Activated CD4-positive, alpha-beta T cell treated with anti-CD3 and anti-CD28 coated beads, Interleukin-2, Interleukin-6, amounts not matched to agents 100 ng/mL and 50 ng/mL, durations not matched to agents 16 hours and 8 hours (primary cell): ENCODE data around the gene CDH13.
A peak's percentile ranks its signal among the peaks of the same experiment; 100 is the strongest.

ENCODE experiments used
- DNase-seq: peaks from one replicate; pipeline ENCODE4 v3.0.0-alpha.2; 2020

The CDH13 gene

DNA sequence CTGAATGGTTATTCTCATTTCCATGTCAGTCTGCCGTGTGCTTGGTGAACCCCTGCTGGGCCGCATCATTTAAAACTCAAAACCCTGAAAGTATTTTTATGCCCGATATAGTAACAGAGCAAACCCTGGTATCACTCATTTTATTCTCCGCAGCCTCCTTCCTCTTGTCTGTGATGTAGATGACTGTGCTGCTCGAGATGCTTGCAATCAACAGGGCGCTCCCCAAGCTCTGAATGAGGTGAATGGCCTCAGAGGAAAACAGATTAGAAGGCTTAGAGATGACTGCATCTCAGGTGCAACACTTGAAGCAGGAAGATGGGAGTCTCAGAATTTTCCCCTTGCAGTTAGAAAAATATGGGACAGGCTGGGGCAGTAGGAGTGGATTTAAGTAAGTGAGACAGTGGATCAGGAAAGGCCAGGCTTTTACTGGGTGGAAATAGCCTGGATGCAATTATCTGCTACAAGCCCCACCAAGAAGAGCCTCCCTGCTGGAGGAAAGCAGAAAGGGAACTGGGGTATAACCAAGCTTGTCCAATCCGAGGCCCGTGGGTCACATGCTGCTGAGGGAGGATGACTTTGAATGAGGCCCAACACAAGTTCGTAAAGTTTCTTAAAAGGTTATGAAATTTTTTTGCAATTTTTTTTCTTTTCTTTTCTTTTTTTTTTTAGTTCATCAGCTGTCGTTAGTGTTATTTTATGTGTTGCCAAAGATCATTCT lies 166.9 kb downstream of the CDH13 start:
- DNase-seq, result no peak

DNA sequence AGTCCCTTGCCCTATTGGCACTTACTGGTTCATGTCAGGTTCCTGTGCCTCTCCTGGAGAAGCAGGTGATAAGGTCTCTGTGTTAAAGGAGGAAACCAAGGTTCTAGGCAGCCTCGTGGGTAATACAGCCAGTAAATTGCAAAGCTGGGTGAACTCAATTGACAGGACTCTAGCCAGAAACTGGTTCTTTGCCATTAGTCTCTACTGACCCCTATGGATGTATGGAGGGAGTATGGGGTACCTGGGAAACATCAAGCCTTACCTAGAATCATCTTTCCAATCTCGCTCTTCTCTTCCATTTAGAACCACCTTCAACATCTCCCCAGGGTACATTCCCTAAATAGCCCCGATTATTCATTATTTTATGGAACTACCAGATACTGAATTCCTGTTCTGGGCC lies 169.3 kb downstream of the CDH13 start:
- no peak for DNase-seq

DNA sequence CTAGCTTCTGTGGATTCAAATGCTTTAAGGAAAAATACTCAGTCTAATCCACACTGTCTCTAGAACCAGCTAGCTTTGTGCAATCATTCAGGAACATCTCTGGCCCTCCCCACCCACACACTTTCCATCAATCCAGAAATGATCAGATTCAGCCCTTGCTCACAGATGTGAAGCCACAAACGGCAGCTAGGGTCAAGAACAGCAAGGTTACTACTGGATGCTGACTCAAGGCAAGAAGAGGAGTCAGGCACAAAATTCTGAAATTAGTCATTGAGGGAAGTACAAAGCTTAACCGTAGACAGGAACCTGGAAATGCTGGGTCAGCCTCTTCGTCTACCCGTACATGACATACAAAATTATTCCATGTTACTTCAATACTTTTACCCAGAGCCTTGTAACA lies 174.6 kb downstream of the CDH13 start:
- peak; percentile 82 for DNase-seq

DNA sequence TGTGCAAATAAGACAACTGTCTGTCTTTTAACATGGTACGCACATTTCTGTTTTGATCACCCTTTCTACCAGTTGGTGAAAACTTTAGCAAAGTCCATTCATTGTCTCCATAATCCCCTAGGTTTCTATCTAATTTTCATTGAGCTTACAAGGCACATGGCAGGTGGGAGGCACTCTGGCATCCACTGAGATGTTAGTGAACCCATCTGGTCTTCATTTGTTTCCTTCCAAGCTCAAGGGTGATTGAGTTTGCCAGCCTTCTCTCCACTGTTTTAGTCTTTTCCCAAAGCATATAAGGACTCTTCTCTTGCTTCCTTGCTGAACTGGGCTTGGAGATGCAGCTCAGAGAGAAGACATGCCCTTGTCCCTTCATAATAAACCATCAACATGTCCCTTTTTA lies 179.1 kb downstream of the CDH13 start:
- no peak for DNase-seq

DNA sequence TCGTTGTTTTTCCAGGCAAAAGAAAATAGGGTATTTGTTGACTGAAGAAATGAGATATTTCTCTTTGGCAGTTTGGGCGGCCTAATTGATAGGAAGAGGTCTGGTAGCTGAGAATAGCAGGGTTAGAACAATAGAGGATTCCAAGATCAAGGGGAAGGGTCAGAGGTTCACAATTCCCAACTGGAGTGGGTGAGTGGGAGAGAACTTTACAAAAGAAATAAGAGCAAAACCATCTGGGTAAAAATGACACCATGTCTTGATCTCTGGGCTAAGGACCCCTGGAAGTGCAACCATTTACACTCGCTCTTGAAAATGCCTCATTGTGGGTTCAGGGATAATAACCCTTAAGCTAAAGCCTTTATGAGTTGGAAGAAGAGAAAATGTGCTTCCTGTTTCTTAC lies 180.5 kb downstream of the CDH13 start:
- DNase-seq, result no peak

DNA sequence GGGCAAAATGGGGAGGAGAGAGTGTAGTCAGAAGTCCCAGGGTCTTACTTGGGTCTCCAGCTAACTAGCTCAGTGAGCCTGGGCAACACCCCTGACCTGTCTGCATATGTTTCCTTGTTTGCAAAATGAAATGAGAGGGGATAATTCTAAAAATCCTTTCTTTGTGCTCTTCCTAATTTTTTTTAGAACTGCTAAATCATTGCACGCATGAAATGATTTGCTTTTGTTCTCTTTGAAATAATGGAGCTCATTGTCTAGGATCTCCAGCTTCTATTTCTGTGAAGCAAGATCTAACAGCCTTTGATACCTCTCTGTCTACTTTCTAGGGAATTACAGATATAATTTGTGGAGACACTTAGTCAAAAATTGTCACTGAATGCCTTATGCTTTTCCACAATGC lies 181.3 kb downstream of the CDH13 start:
- DNase-seq, result no peak

DNA sequence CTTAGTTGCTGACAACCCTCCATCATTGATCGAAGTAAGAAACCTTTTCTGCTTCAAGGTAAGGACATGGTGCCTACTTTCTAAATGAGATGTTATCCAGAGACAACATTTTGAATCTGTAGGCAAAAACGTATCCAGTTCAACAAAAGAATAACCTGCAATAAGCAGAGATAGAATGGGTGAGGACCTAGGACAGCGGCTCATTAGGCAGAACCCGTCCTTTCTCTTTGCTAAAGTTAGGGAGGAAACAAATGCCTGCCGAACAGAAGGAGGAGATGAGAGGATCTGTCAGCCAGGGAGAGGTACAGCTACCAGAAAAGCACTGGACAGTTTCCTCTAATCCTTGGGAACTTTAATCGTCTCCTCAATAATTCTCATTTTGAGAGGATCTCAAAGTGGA lies 183.3 kb downstream of the CDH13 start:
- no peak for DNase-seq

DNA sequence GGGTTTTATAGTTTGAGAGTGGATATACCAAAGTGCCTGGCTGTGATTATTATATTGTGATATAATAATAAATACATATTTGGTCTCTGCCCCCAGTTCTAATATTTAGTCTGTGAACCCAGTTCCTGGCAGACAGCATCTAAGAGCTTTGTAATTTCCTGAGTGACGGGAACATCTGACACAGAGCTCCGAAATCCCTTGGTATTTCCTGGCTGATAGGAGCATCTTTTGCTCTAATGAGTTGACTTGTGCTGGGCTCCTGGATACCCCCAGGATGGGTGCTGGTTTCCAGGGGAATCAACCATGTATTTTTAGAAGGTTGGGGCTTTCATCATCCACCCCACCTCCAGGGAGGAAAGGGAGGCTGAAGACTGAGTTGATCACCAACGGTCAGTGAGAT lies 187.3 kb downstream of the CDH13 start:
- DNase-seq, result no peak

DNA sequence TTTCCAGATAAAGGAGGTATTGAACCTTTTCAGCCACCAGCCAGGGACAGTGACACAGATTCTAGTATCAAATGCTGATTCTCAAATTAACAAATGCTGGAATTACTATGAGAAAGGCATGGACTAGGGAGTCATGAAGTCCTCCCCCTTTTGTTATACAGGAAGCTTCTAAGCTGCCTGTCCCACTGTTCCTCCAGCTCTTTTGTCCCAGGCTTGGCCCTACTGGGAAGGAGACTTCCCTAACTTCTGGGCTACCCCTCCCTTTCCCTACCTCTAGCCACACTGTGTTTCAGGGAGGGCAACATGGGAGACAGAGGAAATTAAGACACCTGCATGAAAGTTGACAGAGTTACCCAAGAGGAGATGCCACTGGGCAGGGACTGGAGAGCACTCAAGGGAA lies 192.5 kb downstream of the CDH13 start:
- no peak for DNase-seq

DNA sequence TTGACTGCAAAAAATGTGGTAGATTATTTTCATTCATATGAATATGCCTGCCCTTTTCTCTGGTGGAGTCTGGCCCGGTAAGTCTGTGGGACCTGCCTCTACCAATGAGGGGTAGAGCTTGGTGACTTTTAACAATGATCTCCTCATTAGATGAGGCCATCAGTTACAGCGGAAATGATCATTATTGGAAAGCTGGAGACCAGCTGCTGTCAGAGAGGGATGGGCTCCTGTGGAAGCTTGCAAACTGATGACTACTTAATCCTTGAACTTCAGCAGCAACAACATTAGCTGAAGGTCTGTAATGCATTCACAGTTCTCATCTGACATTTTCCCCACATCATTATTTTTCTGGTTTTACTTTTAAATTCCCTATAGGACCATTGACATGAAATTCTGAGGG lies 194.1 kb downstream of the CDH13 start:
- no peak for DNase-seq

DNA sequence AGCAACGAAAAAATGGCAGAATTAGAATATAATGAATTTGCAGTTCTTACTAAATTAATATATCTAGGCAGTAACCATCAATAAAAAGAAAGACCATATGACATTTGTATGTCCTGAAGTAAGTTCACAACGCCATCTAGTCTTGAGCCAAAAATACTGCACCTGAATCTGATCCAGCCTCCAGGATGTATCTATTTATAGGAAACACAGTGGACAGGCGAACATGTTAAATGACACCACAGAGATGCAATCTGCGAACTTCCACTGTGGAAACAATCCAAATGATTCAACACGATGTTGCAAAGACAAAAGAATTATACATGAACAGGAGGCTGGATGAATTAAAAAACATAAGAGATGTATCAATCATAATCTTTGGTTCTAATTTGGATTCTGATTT lies 197.6 kb downstream of the CDH13 start:
- no peak for DNase-seq

DNA sequence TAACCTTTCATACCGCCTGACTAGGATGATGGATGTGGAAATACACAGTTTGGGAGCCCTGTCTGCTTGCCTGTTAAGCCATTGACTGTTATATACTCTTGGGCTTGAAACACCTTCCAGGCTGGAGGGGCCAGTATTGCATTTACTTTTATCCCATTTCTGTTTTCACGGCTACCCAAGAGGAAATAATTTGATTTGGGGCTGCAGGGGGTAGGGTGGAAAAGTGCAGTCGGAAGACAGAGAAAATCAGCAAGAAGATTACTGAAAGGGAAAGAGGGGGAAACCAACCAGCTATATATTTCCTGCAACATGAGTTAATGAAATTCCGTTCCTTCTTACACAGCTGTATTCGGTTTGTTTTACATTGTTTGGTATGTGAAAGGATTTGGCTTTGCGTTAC lies 202.5 kb downstream of the CDH13 start:
- DNase-seq, result no peak

DNA sequence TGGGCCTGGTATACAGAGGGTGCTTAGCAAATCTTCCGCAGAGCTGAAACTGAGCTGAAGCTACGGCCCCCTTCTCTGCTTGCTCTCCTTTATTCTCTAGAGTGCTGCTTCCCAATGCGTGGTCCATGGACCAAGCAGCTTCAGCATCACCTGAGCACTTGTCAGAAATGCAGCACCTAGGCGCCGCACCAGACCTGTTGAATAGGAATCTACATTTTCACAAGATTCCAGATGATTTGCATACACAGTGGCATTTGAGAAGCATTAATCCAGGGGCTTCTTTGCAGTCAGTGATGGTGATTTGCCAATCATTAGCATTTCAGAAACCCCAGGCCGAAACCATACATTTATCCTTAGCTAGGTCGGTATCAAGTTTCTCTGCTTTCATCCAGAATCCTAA lies 204.2 kb downstream of the CDH13 start:
- no peak for DNase-seq

DNA sequence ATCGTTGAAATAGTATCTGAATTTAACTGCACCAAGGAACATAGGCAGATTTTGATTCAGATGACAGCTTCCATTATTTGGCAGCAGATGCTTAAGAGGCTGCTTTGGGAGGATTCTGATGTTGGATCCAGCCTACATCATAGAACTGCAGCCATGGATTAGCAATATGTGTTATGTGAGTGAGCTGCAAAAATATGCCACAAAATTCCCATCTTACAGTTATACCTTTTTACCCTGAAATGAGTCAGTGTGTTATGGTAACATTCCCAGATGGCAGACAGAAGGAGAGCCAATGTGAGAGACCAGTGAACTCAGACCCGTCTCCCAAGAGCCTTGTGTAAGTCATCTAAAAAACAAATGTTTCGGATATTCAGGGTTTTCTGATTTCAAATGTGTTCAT lies 206.1 kb downstream of the CDH13 start:
- no peak for DNase-seq

DNA sequence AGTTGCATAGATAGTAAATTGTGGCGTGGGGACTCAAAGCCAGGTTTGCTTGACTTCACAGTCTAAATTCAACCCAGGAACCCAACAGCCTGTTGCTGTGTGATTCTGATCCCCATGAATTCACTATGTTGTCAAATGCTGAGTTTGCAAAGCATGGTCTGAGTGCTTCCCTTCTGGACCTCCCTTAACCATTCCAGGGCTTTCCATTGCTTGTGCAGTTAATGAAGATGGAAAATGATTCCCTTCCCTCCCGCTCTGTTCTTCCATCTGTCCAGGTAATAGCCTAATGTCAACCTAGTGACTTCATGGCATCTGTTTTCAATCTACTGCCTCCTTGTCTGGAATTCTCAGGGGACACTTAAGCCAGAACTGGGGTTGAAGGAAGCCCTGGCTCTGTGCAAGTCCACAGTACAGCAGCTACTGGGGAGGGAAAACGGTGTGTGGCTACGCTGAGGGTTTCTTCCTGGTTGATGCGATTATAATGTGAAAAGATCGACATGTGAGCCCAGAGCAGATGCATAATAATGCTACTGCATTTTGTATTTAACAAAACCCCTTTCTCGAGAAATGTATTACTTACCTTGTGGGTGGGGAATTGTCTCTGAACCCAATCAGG lies 206.7 kb downstream of the CDH13 start:
- no peak for DNase-seq

DNA sequence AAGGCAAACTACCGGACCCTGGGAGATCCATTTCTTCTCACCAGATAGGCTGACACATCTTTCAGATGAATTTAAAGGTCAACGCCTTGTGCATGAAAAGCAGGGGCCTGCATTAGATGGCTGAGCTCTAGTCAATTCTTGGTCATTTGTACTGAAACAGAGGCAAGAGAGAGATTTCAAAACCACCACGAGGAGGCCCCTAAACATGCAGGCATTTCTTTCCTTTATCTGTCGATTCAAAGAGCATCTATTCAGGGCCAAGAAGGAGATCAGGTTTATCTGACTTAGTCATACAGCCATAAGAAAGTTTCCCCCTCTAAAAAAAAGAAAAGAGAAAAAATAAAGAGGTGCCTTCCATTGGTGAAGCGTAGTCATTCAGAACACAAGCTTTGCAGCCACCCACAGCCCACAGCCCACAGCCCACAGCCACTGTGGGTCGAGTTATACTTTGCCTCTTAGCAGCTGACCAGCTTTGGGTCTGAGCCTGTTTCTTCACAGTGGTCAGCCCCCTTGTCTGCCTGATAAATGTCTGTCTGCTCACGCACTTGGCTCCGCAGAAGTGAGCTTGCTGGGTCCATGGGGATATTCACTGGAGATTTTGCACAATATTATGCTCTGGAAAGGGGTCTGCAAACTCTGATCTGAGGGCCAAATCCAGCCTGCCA lies 207.5 kb downstream of the CDH13 start:
- DNase-seq, result no peak

DNA sequence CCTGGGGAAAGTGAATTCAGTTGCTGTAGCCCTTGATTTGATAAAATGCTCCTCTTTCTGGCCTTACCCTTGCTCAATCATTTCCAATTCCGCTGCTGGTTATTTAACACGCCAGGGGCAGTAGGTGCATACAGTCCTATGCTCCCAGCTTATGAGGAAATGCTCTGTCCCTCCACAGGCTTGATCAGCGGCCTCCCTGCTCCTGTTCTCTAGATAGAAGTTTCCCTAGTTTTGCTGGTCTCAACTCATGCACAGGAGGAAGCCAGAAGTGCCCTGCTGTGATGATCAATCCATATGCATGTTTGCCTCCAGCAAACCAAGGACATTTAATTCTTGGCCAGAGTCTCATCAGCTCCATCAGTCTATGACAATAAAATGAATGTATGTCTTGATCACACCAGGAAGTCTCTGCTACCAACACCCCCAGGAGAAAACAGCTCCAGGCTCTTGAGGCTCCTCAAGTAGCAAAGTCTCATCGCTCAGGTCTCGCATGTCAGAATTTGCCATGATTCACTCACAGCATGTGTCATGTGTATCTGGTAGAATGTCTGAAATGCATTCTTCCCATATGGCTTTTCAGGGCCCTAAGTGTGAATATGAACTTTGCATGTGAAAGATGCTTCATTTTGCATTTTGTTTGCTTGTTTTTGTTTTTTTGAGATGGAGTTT lies 208.9 kb downstream of the CDH13 start:
- DNase-seq, result no peak

DNA sequence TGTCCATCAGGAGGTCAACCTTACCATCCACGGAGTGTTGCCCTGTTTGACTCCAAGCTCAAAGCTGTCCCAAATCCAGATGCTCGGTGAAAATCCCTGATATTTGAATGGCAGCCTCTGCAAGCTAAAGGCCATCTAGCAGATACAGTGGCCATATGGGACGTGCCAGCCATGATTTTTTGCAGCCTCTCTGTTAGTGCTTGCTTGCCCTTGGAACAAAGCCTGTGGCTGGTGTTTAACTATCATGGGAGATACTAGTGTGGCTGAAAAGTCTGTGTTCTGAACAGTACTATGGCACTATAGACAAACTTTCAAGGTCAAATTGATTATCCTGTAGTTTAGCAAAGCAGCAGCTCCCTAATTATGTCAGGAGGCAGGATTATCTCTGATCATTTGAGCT lies 214.3 kb downstream of the CDH13 start:
- no peak for DNase-seq

DNA sequence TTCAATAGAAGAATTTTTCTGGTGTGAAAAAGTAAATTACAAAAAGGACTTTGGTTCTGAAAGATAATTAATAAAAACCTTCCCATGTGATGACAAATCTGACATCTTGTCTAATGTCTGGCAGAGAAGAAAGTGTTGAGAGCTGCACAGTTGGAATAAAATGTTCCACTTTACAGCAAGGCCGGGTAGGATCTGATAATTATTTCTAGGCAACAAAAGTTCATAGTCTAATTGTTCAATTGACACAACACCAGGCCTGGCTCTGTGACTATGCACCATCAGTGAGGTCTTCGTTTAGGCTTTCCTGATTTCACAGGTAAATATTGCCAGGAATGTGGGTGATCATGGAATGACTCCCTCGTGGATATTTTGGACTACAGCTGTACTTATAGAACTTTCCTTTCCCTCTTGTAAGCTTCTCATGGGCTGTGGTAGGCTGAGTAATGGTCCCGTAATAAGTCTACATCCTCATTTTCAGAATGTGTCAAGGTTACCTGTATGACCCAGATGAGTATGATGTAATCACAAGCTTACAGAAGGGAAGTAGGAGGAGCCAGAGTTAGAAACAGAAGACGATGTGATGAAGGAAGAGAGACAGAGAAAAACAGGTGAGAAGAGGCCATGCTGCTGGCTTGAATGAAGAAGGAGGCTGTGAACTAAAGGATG lies 217.0 kb downstream of the CDH13 start:
- DNase-seq, result no peak

DNA sequence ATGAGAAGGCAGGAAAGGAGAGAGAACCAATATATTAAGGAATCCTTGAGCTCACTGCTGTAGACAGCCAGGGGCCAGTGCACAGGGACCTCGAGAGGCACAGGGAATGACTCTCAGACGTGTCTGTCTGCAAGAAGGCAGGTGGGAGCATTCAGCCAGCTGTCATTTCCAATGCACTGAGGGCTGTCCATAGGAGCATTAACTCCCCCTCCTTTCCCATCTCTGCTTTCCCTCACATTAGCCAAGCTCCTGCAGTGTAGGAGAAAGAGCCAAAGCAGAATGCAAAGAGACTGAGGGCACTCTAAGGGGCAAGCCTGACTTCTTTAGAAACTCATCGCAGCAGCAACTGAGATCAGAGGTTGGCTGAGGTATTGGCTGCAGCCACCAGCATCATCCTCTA lies 218.3 kb downstream of the CDH13 start:
- no peak for DNase-seq

DNA sequence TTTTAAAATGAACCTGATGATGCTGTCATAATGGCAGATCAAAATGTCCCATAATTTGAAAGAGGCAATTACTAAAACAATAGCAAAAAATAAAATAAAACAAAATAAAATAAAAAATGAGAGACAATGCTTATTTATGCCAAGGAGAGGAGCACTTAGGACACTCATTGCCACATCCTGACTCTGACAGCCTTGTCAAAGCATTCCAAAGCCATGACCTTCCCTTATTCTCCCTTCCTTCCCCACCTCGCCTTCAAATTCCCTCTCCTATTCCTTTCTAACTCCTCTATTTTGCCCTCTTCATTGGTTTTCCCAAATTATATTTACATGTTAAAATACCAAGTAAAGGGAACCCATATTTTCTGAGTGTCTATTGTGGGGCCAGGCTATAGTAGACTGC lies 220.0 kb downstream of the CDH13 start:
- no peak for DNase-seq

DNA sequence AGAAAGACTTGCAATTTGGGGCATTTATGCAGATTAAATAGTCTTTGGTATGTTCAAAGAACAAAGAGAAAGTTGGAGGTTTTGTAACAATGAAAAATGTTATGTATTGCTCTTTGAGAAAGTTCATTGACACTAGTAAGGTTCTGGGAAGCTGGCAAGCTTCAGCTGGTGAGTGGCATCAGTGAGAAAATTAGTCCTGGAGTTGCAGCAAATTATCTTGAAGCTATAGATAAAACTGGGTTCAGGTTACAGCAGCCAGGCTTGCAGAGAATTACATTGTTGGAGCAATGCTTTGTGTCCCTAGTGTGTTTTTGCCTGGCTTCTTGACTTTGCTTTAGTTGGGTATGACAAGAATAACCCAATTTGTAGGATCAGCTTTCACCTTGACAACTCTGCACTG lies 221.2 kb downstream of the CDH13 start:
- no peak for DNase-seq

DNA sequence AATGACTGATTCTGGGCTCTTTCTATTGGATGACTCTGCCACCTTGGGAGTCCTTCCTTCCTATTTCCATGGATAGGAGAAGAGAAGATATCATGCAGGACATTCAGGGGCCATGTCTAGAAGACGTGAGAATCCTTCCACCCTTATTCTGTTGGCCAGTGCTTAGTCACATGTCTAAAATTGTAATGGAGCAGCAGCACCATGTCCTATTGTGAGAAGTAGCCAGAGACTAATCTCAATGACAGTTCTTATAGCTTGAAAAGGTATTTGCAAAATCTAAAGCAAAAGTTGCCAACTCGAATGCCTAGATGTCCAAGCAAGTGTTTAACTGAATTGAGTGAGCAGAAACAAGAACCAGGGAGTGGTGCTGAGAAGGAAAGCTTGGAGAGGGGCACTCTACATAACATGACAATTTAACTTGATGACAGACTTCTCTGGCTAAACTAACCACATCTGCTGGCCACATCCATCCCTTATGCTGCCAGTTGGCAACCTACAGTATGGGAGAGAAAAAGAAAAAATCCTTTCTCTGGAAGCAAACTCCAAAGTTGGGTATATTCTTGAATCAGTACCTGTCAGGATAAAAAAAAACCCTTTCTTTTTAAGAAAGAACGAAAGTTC lies 225.7 kb downstream of the CDH13 start:
- DNase-seq, result no peak
